Ureter (tissue), 1 donor: ENCODE measurements around the gene GOLPH3L. TPM values are rescaled to one million over a fixed set of nuclear protein-coding genes. Genes with fewer than 3 reads are reported as not detected.
A peak's percentile ranks its signal among the peaks of the same experiment; 100 is the strongest.
"Not testable (repeated sequence)": the region's sequence is repeated elsewhere in the genome, so short reads cannot be mapped to it uniquely, and the experiment has no call there.

Source experiments
- DNase-seq: peaks from one replicate; pipeline ENCODE4 v3.0.0-alpha.2; 2020; ENCODE audit warnings: low spot score
- total RNA-seq: library from RNA; stranded (reverse); gene quantifications from one replicate; pipeline ENCODE4 v1.2.4, GENCODE V29; 2023
- donor health status: DM: yes; HTN: yes; CAD: no.

The GOLPH3L gene
- 52.6 TPM for total RNA-seq

- DNase-seq: peak; percentile 96
These were observed at the start of gene GOLPH3L for GRCh38 chr1:150696995-150697927. Gene GOLPH3L, minus strand, starts transcription at chr1:150697154. Its CDS starts 2,316 bp downstream, at chr1:150694838.

GRCh38 chr1:150730130-150730721 is 33.3 kb upstream of the GOLPH3L start:
- no peak for DNase-seq

GRCh38 chr1:150724336-150724735 is 27.4 kb upstream of the GOLPH3L start:
- no peak for DNase-seq

DNA sequence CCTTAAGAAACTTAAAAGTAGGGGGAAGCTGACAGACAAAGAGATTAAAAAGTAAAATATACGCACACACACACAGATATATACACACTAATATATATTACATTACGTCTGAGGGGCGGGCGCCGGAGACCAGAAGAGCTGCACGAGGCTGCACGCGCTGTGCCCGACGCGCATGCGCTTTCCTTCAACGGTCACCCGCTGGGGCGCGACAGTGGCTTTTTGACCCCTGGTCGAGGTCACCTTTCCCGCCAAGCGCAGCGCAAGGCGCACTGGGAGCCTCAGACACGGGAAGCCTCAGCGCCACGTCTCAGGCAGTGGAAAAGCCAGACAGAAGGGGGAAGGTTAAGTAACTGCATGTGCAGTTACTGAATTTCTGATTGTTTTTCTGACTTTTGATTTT is 23.7 kb upstream of the GOLPH3L start, which contains the start of gene HORMAD1:
Gene HORMAD1 (minus strand): TSS at position 193 of the 400 bp plus-strand sequence. CDS start 1,390 bp downstream, outside the sequence.
- DNase-seq: no peak

GRCh38 chr1:150720098-150720497 is 23.1 kb upstream of the GOLPH3L start:
- no peak for DNase-seq

DNA sequence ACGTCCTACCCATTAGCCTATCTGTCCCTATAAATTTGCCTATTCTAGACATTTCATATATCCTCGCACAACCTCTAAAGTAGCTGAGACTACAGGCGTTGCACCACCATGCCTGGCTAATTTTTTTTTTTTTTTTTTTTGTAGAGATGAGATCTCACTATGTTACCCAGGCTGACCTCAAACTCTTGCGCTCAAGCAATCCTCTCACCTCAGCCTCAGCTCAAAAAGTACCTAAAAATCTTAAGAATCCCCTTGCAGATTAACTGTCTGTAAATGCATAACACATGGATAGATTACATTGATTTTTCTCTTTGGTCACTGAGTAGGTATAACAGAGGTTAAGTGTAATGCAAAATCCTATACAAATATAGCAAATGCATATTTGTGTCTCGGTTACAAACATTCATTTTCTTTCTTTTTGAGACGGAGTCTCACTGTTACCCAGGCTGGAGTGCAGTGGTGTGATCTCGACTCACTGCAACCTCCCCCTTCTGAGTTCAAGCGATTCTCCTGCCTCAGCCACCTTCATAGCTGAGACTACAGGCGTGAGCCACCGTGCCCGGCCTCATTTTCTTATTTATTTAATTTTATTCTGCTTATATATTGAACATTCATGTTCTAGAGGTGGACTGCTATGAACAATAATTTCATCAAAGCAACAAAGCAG is 21.4 kb upstream of the GOLPH3L start:
- no peak for DNase-seq

DNA sequence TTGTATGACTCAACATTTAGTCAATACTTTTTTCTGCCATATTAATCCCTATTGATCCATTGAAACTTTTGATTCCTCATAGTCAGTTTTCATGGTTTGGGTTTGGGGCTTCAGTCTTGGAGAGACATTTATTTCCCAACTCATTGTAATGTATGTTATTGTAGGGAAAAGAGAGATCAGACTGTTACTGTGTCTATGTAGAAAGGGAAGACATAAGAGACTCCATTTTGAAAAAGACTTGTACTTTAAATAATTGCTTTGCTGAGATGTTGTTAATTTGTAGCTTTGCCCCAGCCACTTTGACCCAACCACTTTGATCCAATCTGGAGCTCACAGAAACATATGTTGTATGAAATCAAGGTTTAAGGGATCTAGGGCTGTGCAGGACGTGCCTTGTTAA is 12.1 kb upstream of the GOLPH3L start:
- not testable (repeated sequence) for DNase-seq

DNA sequence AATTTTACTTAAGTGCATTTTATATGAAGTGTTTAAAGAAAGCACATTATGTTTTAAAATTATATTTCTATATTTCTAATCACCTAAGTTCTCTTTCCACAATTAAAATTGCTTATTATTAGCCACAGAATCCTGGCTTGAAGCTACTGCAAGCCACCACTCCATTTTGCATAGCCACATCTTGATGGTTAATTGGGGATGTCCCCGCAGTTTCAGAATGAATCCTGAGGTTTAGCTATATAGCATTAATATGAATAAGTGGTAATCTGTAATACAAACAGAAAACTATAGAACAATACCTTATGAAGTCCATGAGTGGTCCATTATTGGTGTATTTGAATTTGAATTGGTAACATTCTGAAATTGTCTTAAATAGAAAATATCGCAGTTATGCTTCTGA is 11.6 kb upstream of the GOLPH3L start:
- no peak for DNase-seq

- no peak for DNase-seq
These were observed 9.1 kb upstream of the GOLPH3L start for GRCh38 chr1:150706091-150706490.

DNA sequence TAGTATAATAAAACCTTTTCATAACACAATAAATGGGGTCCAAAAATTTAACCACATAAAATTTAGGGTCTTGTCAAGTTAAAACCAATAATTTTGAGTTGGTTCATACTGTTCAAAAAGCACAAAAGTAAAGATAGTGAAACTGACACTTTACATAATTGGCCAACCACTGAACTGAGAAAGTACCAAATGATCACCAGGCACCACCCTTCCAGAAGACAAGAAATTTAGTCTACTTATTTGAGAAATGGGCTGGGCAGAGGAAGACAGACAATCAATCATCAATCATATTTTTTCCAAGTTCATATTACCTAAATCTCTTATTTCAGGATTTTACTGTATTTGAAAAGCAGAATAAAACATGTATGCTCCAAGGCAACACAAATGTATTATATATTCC is 6.5 kb upstream of the GOLPH3L start:
- DNase-seq: no peak

DNA sequence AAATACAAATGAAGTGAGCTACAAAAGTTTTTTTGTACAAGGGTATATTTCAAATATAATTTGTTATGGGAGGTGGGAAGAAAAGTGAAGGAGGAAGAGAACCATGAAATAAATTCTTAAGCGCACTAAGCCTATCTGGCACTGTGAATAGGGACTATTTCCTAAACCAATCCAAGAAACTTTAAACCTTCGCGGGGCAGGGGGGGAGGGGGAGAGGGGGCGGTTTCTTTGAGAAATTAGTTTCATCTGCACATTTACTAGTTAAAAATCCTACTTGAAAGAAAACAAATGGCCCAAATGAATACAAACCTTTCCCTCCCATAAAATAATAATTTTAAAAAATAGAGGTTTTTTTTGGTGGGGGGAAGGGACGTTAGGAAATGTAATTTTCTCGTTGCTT is 364 bp downstream of the GOLPH3L start:
- DNase-seq: no peak

DNA sequence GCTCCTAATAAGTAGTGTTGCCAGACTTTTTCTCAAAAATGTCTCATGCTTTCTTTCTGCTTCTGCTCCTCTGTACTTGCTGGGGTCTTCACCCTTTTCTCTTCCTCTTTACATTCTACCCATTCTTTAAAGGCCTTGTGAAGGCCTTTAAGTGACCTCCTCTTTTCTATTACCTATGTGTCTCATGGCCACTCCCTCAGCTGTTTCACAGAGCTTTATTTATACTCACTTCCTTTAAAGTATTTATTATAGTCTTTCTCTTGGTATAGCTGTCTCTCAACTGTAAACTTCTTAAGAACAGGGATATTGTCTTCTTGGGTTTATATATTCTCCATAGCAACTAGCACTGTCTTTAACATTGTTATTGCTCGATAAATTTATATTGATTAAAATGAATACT is 792 bp downstream of the GOLPH3L start:
- DNase-seq: no peak

DNA sequence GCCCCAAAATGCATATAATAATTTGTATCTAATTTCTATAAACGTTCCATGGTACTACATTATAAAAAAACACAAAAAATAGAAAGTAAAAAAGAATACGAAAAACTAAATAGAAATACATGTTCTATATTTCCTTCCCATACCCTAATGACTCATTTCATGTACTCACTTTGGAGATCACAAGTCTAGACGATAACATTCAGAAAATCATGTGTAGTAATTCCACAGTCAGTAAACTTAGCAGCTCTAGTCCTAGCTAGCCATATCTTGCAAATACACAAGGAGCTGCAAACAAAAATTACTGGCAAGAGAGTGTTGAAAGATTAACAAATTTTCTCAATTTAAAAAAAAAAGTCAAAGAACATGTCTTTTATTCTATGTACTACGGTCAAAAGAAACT is 1.4 kb downstream of the GOLPH3L start:
- no peak for DNase-seq

- DNase-seq: no peak
These were observed 4.2 kb downstream of the GOLPH3L start for GRCh38 chr1:150692720-150693119.

GRCh38 chr1:150688763-150689162 is 8.2 kb downstream of the GOLPH3L start:
- no peak for DNase-seq

- no peak for DNase-seq
These were observed 10.7 kb downstream of the GOLPH3L start for GRCh38 chr1:150686275-150686674.

DNA sequence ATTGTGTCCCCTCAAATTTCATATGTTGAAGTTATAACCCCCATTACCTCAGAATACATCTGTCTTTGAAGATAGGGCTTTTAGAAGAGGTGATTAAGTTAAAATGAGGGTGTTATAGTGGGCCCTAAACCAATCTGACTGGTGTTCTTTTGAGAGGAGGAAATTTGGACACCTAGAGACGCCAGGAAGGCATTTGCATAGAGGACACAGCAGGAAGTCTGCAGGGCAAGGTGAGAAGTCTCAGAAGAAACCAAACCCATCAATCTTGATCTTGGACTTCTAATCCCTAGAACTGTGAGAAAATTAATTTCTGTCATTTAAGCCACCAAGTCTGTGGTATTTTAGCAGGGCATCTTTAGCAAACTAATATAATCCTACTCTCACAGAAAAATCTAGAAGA is 13.0 kb downstream of the GOLPH3L start:
- no peak for DNase-seq

- DNase-seq: no peak
These were observed 18.0 kb downstream of the GOLPH3L start for GRCh38 chr1:150678988-150679387.

DNA sequence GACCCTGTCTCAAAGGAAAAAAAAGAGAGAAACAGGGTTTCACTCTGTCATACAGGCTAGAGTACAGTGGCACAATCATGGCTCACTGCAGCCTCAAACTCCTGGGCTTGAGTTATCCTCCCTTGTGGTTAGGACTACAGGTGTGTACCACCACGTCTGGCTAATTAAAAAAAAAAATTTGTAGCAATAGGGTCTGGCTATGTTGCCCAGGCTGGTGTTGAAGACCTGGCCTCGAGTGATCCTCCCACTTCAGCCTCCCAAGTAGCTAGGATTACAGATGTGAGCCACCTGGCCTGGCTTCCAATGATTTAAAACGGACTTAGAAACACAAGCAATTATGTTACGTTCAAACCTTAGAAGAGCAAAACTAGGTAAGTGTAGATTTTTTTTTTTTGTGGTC is 22.1 kb downstream of the GOLPH3L start:
- no peak for DNase-seq

DNA sequence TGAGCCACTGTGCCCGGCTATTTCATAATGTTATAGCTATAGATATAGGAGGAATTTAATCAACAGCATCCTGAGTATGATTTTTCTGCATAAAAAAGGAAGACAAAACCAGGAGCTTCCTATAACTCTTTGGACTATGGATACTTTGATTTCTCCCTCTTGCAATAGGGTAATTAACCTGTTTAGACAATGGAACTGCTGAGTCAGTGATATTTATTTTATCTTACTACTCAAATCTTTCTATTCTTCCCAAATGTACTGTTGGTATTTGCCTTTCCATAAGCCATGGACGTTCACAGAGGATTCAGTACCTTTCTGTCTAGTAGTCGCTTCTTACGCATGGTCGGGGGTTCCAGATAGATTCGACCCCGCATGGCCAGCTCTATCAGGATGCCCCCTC is 33.6 kb downstream of the GOLPH3L start:
- no peak for DNase-seq

- no peak for DNase-seq
These were observed 34.1 kb downstream of the GOLPH3L start for GRCh38 chr1:150662811-150663210.

GRCh38 chr1:150661156-150661555 is 35.8 kb downstream of the GOLPH3L start:
- no peak for DNase-seq

- no peak for DNase-seq
These were observed 36.4 kb downstream of the GOLPH3L start for GRCh38 chr1:150660584-150660983.
